Right renal cortex interstitium (tissue), 3 donors: ENCODE measurements around the gene RASGRP2. TPM values are rescaled to one million over a fixed set of nuclear protein-coding genes. Genes with fewer than 3 reads are reported as not detected.
A peak's percentile ranks its signal among the peaks of the same experiment; 100 is the strongest.

Experiments used
- DNase-seq, 3 donors: peaks; one replicate each; pipeline ENCODE4 v3.0.0-alpha.2; 2013; ENCODE audit warnings: low read depth in 3 of 3, low spot score in 2 of 3
- polyA plus RNA-seq, 3 donors: library from polyadenylated mRNA; unstranded; fragments of 120-200 nt; gene quantifications; one replicate each; pipeline ENCODE4 v1.2.1, GENCODE V29; 2013; ENCODE audit not compliant: insufficient read length in 3 of 3

RASGRP2 gene
- polyA plus RNA-seq, 3 donors: 3.1 to 4.2 (median 3.8) TPM

- DNase-seq: no peak
Measured at GRCh38 chr11:64772303-64773018, 28.5 kb upstream of the RASGRP2 start.

- no peak for DNase-seq
Measured at GRCh38 chr11:64771861-64772260, 27.9 kb upstream of the RASGRP2 start.

GRCh38 chr11:64770120-64770519 lies 26.2 kb upstream of the RASGRP2 start:
- DNase-seq: no peak

- DNase-seq: no peak
Measured at GRCh38 chr11:64769283-64769682, 25.3 kb upstream of the RASGRP2 start.

GRCh38 chr11:64768300-64768694 lies 24.4 kb upstream of the RASGRP2 start:
- no peak for DNase-seq

- no peak for DNase-seq
Measured at GRCh38 chr11:64767344-64768299, 23.7 kb upstream of the RASGRP2 start.

- no peak for DNase-seq
Measured at GRCh38 chr11:64766881-64767280, 22.9 kb upstream of the RASGRP2 start.

GRCh38 chr11:64765851-64766665 lies 22.1 kb upstream of the RASGRP2 start:
- no peak for DNase-seq

GRCh38 chr11:64765291-64765850 lies 21.4 kb upstream of the RASGRP2 start:
- DNase-seq: no peak

- no peak for DNase-seq
Measured at GRCh38 chr11:64764753-64765152, 20.8 kb upstream of the RASGRP2 start.

- DNase-seq: no peak
Measured at GRCh38 chr11:64764040-64764611, 20.2 kb upstream of the RASGRP2 start.

- no peak for DNase-seq
Measured at GRCh38 chr11:64763526-64764039, 19.6 kb upstream of the RASGRP2 start.

- DNase-seq: peak in 2 of 3 donors; percentile 76 to 87
Measured at GRCh38 chr11:64762674-64763525, 19.0 kb upstream of the RASGRP2 start.

- DNase-seq: no peak
Measured at GRCh38 chr11:64762277-64762673, 18.3 kb upstream of the RASGRP2 start.

- DNase-seq: no peak
Measured at GRCh38 chr11:64760759-64761420, 16.9 kb upstream of the RASGRP2 start.

- no peak for DNase-seq
Measured at GRCh38 chr11:64759722-64760719, 16.1 kb upstream of the RASGRP2 start, which contains the start of gene PYGM. Gene PYGM, minus strand, starts transcription at chr11:64759974. Its CDS starts 76 bp downstream, at chr11:64759898.

- no peak for DNase-seq
Measured at GRCh38 chr11:64759131-64759721, 15.3 kb upstream of the RASGRP2 start.
